ENCODE measurements around the gene MACF1. TPM values are rescaled to one million over a fixed set of nuclear protein-coding genes. Genes with fewer than 3 reads are reported as not detected.

The MACF1 gene
- total RNA-seq, 4 donors from 2014 or later = 78.7 to 139 (median 113) TPM

GRCh38 chr1:39435597-39435996 is 231.1 kb downstream of the MACF1 start:
- intact Hi-C loops (cut with DNase I; ENCODE audit: low total_unique reads) = no loop called here
- Histone ChIP-seq H3K9me3 (no peaks in the 10 kb centered on the region), H3K36me3 (peaks cover 2 to 68% of the 10 kb centered on the region in 2 donors), H3K27ac (no peak overlapping the region), H3K4me3 (no peak overlapping the region), H3K4me1 (peaks cover 14 to 19% of the 10 kb centered on the region in 2 donors), H3K27me3 (no peaks in the 10 kb centered on the region)
- in situ Hi-C loops (cut with MboI; ENCODE audit: low sequenced_read_pairs in 4 of 4) = no loop called here
- DNase-seq (no peak), ATAC-seq (no peak)
- no peak for TF ChIP-seq POLR2A (IDR thresholded peaks at IDR 0.05)
- TF ChIP-seq, protein P1, sequence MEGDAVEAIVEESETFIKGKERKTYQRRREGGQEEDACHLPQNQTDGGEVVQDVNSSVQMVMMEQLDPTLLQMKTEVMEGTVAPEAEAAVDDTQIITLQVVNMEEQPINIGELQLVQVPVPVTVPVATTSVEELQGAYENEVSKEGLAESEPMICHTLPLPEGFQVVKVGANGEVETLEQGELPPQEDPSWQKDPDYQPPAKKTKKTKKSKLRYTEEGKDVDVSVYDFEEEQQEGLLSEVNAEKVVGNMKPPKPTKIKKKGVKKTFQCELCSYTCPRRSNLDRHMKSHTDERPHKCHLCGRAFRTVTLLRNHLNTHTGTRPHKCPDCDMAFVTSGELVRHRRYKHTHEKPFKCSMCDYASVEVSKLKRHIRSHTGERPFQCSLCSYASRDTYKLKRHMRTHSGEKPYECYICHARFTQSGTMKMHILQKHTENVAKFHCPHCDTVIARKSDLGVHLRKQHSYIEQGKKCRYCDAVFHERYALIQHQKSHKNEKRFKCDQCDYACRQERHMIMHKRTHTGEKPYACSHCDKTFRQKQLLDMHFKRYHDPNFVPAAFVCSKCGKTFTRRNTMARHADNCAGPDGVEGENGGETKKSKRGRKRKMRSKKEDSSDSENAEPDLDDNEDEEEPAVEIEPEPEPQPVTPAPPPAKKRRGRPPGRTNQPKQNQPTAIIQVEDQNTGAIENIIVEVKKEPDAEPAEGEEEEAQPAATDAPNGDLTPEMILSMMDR (IDR thresholded peaks at IDR 0.05 in 4 of 5, conservative IDR thresholded peaks at IDR 0.05 in 1 of 5) = no peak

- DNase-seq (no peak), ATAC-seq (no peak)
- in situ Hi-C loops (cut with MboI; ENCODE audit: low sequenced_read_pairs in 4 of 4) (no loop called here), intact Hi-C loops (cut with DNase I; ENCODE audit: low total_unique reads) (no loop called here)
- no peak for TF ChIP-seq POLR2A (IDR thresholded peaks at IDR 0.05)
- TF ChIP-seq, protein P1 (IDR thresholded peaks at IDR 0.05 in 4 of 5, conservative IDR thresholded peaks at IDR 0.05 in 1 of 5) = no peak
- Histone ChIP-seq H3K36me3 (peaks cover 5 to 80% of the 10 kb centered on the region in 2 donors), H3K4me1 (peaks cover 3 to 7% of the 10 kb centered on the region in 2 donors), H3K27ac (no peak overlapping the region), H3K9me3 (no peaks in the 10 kb centered on the region), H3K27me3 (no peaks in the 10 kb centered on the region), H3K4me3 (no peak overlapping the region)
These were observed 232.3 kb downstream of the MACF1 start for GRCh38 chr1:39436842-39437241.

DNA sequence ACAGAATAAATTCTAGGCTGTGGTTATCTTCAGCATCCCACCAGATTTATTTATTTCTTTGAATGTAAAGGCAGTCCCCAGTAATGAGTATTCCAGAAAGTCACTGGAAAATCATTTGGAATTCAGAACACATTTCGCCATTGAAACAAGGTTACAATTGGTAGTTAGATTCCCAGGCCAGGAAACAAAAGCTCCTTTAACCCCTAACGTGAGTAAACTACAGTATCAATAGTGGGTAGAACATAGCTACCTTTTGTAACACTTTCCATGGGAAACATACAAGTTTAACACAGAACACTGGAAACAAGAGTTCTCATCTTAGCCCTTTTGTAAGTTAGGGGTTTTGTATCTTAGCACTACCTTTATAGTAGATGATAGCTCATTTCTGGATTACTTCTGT is 233.5 kb downstream of the MACF1 start:
- H3K36me3 ChIP-seq = peaks cover 11 to 85% of the 10 kb centered on the region in 2 donors
- TF ChIP-seq POLR2A (IDR thresholded peaks at IDR 0.05) = no peak
- TF ChIP-seq, protein P1 (IDR thresholded peaks at IDR 0.05 in 4 of 5, conservative IDR thresholded peaks at IDR 0.05 in 1 of 5) = no peak
- DNase-seq (no peak), ATAC-seq (no peak)
- no peak overlapping the region for H3K27ac ChIP-seq
- H3K4me1 ChIP-seq = peaks cover 3 to 5% of the 10 kb centered on the region in 2 donors
- in situ Hi-C loops (cut with MboI; ENCODE audit: low sequenced_read_pairs in 4 of 4) (no loop called here), intact Hi-C loops (cut with DNase I; ENCODE audit: low total_unique reads) (no loop called here)
- no peaks in the 10 kb centered on the region for H3K9me3 ChIP-seq
- no peak overlapping the region for H3K4me3 ChIP-seq
- no peaks in the 10 kb centered on the region for H3K27me3 ChIP-seq

DNA sequence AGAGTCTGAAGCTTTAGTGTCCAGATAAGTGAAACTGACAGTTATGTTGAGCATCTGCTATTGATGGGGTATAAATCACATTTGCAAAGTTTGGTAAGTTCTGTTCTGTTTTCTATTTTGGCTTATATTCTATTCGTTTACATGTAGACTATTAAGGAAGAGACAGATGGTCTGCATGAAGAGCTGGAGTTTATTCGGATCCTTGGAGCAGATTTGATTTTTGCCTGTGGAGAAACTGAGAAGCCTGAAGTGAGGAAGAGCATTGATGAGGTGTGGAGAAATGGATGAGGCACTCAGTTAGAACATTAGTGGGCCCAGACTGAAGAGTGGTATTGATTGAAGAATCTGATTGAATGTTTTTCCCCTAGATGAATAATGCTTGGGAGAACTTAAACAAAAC is 236.4 kb downstream of the MACF1 start:
- DNase-seq (no peak), ATAC-seq (no peak)
- H3K4me3 ChIP-seq = no peak overlapping the region
- in situ Hi-C loops (cut with MboI; ENCODE audit: low sequenced_read_pairs in 4 of 4) (no loop called here), intact Hi-C loops (cut with DNase I; ENCODE audit: low total_unique reads) (no loop called here)
- TF ChIP-seq, protein P1 (IDR thresholded peaks at IDR 0.05 in 4 of 5, conservative IDR thresholded peaks at IDR 0.05 in 1 of 5) = no peak
- no peak for TF ChIP-seq POLR2A (IDR thresholded peaks at IDR 0.05)
- peaks cover 17 to 96% of the 10 kb centered on the region in 2 donors for H3K36me3 ChIP-seq
- H3K4me1 ChIP-seq = no peaks in the 10 kb centered on the region
- no peak overlapping the region for H3K27ac ChIP-seq
- no peaks in the 10 kb centered on the region for H3K27me3 ChIP-seq
- no peaks in the 10 kb centered on the region for H3K9me3 ChIP-seq

DNA sequence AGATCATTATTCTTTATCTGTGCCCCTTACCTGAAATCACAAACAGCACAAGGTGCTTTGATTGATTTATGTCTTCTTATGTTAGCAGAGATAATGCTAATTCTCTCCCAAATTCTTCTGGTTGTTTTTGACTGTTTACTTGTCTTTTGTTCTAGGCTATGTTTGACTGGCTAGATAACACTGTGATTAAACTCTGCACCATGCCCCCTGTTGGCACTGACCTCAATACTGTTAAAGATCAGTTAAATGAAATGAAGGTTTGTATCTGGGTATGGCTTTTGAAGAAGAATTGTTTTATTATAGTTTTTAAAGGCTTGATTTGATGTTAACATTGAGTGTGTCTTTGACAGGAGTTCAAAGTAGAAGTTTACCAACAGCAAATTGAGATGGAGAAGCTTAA is 237.3 kb downstream of the MACF1 start:
- Histone ChIP-seq H3K4me3 (no peak overlapping the region), H3K27me3 (no peaks in the 10 kb centered on the region), H3K36me3 (peaks cover 25 to 96% of the 10 kb centered on the region in 2 donors), H3K27ac (no peak overlapping the region), H3K4me1 (no peaks in the 10 kb centered on the region), H3K9me3 (no peaks in the 10 kb centered on the region)
- DNase-seq = no peak
- no peak for ATAC-seq
- in situ Hi-C loops (cut with MboI; ENCODE audit: low sequenced_read_pairs in 4 of 4) = no loop called here
- intact Hi-C loops (cut with DNase I; ENCODE audit: low total_unique reads) = no loop called here
- TF ChIP-seq, protein P1 (IDR thresholded peaks at IDR 0.05 in 4 of 5, conservative IDR thresholded peaks at IDR 0.05 in 1 of 5) = no peak
- TF ChIP-seq POLR2A (IDR thresholded peaks at IDR 0.05) = no peak

Measured in gastrocnemius medialis (tissue), 4 donors.